Hepatocyte (in vitro differentiated cells): ENCODE data around the gene MICALL2. TPM values are rescaled to one million over a fixed set of nuclear protein-coding genes. Genes with fewer than 3 reads are reported as not detected.

ENCODE experiments used
- DNase-seq: peaks from one replicate; pipeline ENCODE4 v3.0.0-alpha.2; 2016; ENCODE audit warnings: low spot score
- H2AFZ ChIP-seq: fragments of 200-600 bp; sonication (generic); 2 replicates; pipeline ENCODE4 v1.6.0; 2016; ENCODE audit warnings: antibody characterized with exemption, mild to moderate bottlenecking
- H3K27ac ChIP-seq: fragments of 200-600 bp; sonication (generic); 2 replicates; pipeline ENCODE4 v1.5.1; 2016; ENCODE audit warnings: mild to moderate bottlenecking
- H3K27me3 ChIP-seq: fragments of 200-600 bp; sonication (generic); 2 replicates; pipeline ENCODE4 v1.6.1; 2016
- H3K36me3 ChIP-seq: fragments of 200-600 bp; sonication (generic); replicated peaks from 2 replicates; pipeline ENCODE4 v1.5.1; 2016; ENCODE audit warnings: low read depth; ENCODE audit not compliant: insufficient read depth
- H3K4me1 ChIP-seq: fragments of 200-600 bp; sonication (generic); 2 replicates; pipeline ENCODE4 v1.5.1; 2016; ENCODE audit warnings: mild to moderate bottlenecking, moderate library complexity; ENCODE audit not compliant: insufficient read depth
- H3K4me2 ChIP-seq: fragments of 200-600 bp; sonication (generic); 2 replicates; pipeline ENCODE4 v1.6.0; 2016
- H3K4me3 ChIP-seq: fragments of 200-600 bp; sonication (generic); 2 replicates; pipeline ENCODE4 v1.5.1; 2016; ENCODE audit warnings: mild to moderate bottlenecking
- H3K79me2 ChIP-seq: fragments of 200-600 bp; sonication (generic); 2 replicates; pipeline ENCODE4 v1.6.0; 2017; ENCODE audit warnings: mild to moderate bottlenecking
- H3K9me2 ChIP-seq: fragments of 200-600 bp; sonication (generic); replicated peaks from 2 replicates; pipeline ENCODE4 v1.6.0; 2017; ENCODE audit warnings: mild to moderate bottlenecking; ENCODE audit not compliant: insufficient read depth
- H3K9me3 ChIP-seq: fragments of 200-600 bp; sonication (generic); 2 replicates; pipeline ENCODE4 v1.5.1; 2016; ENCODE audit warnings: low read depth, mild to moderate bottlenecking
- H4K20me1 ChIP-seq: fragments of 200-600 bp; sonication (generic); 2 replicates; pipeline ENCODE4 v1.6.0; 2016; ENCODE audit warnings: mild to moderate bottlenecking; ENCODE audit not compliant: insufficient read depth, poor library complexity, severe bottlenecking
- CTCF ChIP-seq: fragments of 200-600 bp; sonication (generic); IDR thresholded peaks from 2 replicates; pipeline ENCODE4 v1.5.1; 2016; ENCODE audit warnings: antibody characterized with exemption, mild to moderate bottlenecking; ENCODE audit not compliant: poor library complexity
- EZH2 ChIP-seq: fragments of 200-600 bp; sonication (generic); IDR thresholded peaks from 2 replicates; pipeline ENCODE4 v1.6.1; 2016; ENCODE audit warnings: antibody characterized with exemption, mild to moderate bottlenecking, borderline replicate concordance
- EZH2phosphoT487 ChIP-seq: fragments of 200-600 bp; sonication (generic); IDR thresholded peaks from one replicate; pipeline ENCODE4 v1.6.1; 2018; ENCODE audit warnings: antibody characterized with exemption, mild to moderate bottlenecking, low read depth, moderate library complexity; ENCODE audit not compliant: unreplicated experiment, severe bottlenecking
- WGBS: methylation state at CpG from one replicate; pipeline ENCODE4 v1.1.6; 2016; ENCODE audit warnings: low lambda C conversion rate; ENCODE audit errors: missing lambda C conversion rate; 5-methylcytosine and 5-hydroxymethylcytosine counted together
- polyA plus RNA-seq: library from polyadenylated mRNA; unstranded; fragments of >200 nt; fragmentation: Nextera tagmentation; extraction: Ambion mirVana; gene quantifications from 2 replicates; pipeline ENCODE4 v1.2.1, GENCODE V29; 2016
- total RNA-seq: library from RNA; depleted of rRNA; stranded (reverse); fragments of >200 nt; gene quantifications from 2 replicates; pipeline ENCODE4 v1.2.3, GENCODE V29; 2014

Gene MICALL2
- total and polyA plus RNA-seq, 2 experiments from 2014 or later = 16.4 to 28.2 TPM

GRCh38 chr7:1403638-1404459 is 55.4 kb downstream of the MICALL2 start:
- Histone ChIP-seq H3K4me1 (no peaks in the 10 kb centered on the region), H3K9me2 (no peaks in the 10 kb centered on the region), H3K36me3 (no peaks in the 10 kb centered on the region), H3K9me3 (no peaks in the 10 kb centered on the region), H3K27me3 (peaks cover 77% of the 10 kb centered on the region), H3K4me2 (peak overlapping the region; percentile 19), H3K79me2 (no peaks in the 10 kb centered on the region), H2AFZ (no peak overlapping the region), H4K20me1 (no peaks in the 10 kb centered on the region), H3K27ac (no peak overlapping the region), H3K4me3 (no peak overlapping the region)
- peak; percentile 58 for DNase-seq
- TF ChIP-seq CTCF (peak; percentile 12), EZH2phosphoT487 (no peak), EZH2 (peak; percentile 78)
- 17% methylated on average over 37 of the region's 41 CpGs for WGBS

DNA sequence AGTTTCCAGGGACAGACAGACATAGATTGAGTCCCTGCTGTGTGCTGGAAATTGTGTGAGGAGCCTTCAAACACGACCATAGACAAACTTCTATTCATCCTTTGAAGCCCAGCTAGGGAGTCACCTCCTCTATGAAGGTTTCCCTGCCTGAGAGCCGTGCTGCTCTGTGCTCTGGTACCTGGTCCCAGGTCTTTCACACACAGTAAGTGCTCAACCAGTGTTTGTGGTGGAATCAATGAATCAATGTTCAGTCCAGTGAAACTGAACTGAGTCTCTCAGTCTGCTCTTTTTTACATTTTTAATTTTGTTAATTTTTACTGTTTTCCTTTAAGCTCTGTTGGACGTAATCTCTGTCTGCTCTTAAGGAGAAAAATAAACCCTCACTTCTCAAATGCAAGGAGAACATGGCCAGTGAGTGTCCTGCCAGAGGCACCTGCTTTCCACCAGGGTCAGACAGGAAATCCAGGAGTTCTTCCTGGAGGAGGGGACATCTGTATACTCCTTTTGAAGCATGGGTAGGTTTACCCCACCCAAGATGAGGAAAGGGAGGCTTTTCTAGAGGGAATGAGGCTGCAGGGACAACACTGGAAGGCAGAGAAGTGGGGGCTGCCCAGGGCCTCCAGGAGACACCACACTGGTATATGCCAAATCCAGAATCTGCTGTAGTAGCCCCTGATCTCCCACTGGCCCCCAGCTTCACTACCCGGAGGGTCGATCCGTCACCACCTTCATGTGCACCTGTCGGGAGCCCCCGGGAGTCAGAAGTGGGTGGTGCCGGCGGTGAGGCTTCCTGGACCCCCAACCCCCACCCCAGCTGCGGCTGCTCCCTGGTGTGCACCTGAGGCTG is 56.3 kb downstream of the MICALL2 start:
- no peaks in the 10 kb centered on the region for H4K20me1 ChIP-seq
- H3K79me2 ChIP-seq = no peaks in the 10 kb centered on the region
- no peak overlapping the region for H2AFZ ChIP-seq
- H3K4me3 ChIP-seq = no peak overlapping the region
- no peak for DNase-seq
- H3K4me2 ChIP-seq = no peak overlapping the region
- peaks cover 68% of the 10 kb centered on the region for H3K27me3 ChIP-seq
- no peaks in the 10 kb centered on the region for H3K4me1 ChIP-seq
- H3K9me3 ChIP-seq = no peaks in the 10 kb centered on the region
- H3K27ac ChIP-seq = no peak overlapping the region
- no peaks in the 10 kb centered on the region for H3K36me3 ChIP-seq
- no peaks in the 10 kb centered on the region for H3K9me2 ChIP-seq
- TF ChIP-seq EZH2 (no peak), CTCF (no peak), EZH2phosphoT487 (no peak)
- WGBS = 66% methylated on average over 11 of the region's 11 CpGs

GRCh38 chr7:1402110-1402790 is 57.0 kb downstream of the MICALL2 start:
- Histone ChIP-seq H3K27ac (no peak overlapping the region), H2AFZ (no peak overlapping the region), H3K4me3 (no peak overlapping the region), H3K27me3 (peaks cover 66% of the 10 kb centered on the region), H3K79me2 (no peaks in the 10 kb centered on the region), H3K9me3 (no peaks in the 10 kb centered on the region), H3K9me2 (no peaks in the 10 kb centered on the region), H3K4me2 (no peak overlapping the region), H3K4me1 (no peaks in the 10 kb centered on the region), H4K20me1 (no peaks in the 10 kb centered on the region), H3K36me3 (no peaks in the 10 kb centered on the region)
- no peak for TF ChIP-seq EZH2
- TF ChIP-seq CTCF = no peak
- TF ChIP-seq EZH2phosphoT487 = no peak
- WGBS = 95% methylated on average over 12 of the region's 12 CpGs
- no peak for DNase-seq
